CD14-positive monocyte (primary cell): ENCODE results near the gene ATE1. TPM values are rescaled to one million over a fixed set of nuclear protein-coding genes. Genes with fewer than 3 reads are reported as not detected.
A peak's percentile ranks its signal among the peaks of the same experiment; 100 is the strongest.

Experiments
- DNase-seq, 3 donors: peaks; one replicate each; pipeline ENCODE4 v3.0.0-alpha.2; 2011 to 2022
- H2AFZ ChIP-seq: 2 replicates; pipeline ENCODE4 v1.6.0; 2012; ENCODE audit warnings: mild to moderate bottlenecking, low read depth, low read length, inconsistent platforms; ENCODE audit not compliant: insufficient read depth, poor library complexity, severe bottlenecking
- H3K27ac ChIP-seq, 2 donors: 1 replicate in 1 of 2; 2 replicates in 1 of 2; pipeline ENCODE4 v1.5.1; 2012 to 2013; ENCODE audit warnings: low read length in 2 of 2, control low read depth in 1 of 2, inconsistent platforms in 1 of 2, low read depth in 1 of 2, mild to moderate bottlenecking in 1 of 2
- H3K27me3 ChIP-seq, 2 donors: one replicate each; pipeline versions ENCODE4 v1.6.0 to v1.6.1; 2011 to 2013; ENCODE audit warnings: low read length in 2 of 2; ENCODE audit not compliant: control insufficient read depth in 2 of 2, insufficient read depth in 2 of 2
- H3K36me3 ChIP-seq, 2 donors: replicated peaks in 1 of 2; 1 replicate in 1 of 2; 2 replicates in 1 of 2; pipeline versions ENCODE4 v1.5.1 to v1.6.1; 2012 to 2013; ENCODE audit warnings: low read length in 2 of 2, control low read depth in 1 of 2, inconsistent platforms in 1 of 2, mild to moderate bottlenecking in 1 of 2; ENCODE audit not compliant: insufficient read depth in 2 of 2, control insufficient read depth in 1 of 2
- H3K4me1 ChIP-seq, 2 donors: 1 replicate in 1 of 2; 2 replicates in 1 of 2; pipeline versions ENCODE4 v1.5.1 to v1.6.1; 2012 to 2013; ENCODE audit warnings: low read length in 2 of 2, control low read depth in 1 of 2, inconsistent platforms in 1 of 2, mild to moderate bottlenecking in 1 of 2, moderate library complexity in 1 of 2; ENCODE audit not compliant: insufficient read depth in 2 of 2, control insufficient read depth in 1 of 2
- H3K4me2 ChIP-seq: replicated peaks from 2 replicates; pipeline ENCODE3; 2012; ENCODE audit warnings: low read length, moderate library complexity, mild to moderate bottlenecking; ENCODE audit not compliant: poor library complexity, severe bottlenecking; ENCODE audit errors: extremely low read depth
- H3K4me3 ChIP-seq, 3 experiments: fragments of 200-600 bp in 1 of 3; sonication (generic) in 1 of 3; replicated peaks in 1 of 3; 1 replicate in 2 of 3; 2 replicates in 1 of 3; pipeline ENCODE4 v1.5.1; 2011 to 2013; ENCODE audit warnings: low read length in 3 of 3, mild to moderate bottlenecking in 3 of 3, control low read depth in 2 of 3, low read depth in 2 of 3, inconsistent platforms in 1 of 3, moderate library complexity in 1 of 3
- H3K79me2 ChIP-seq: 2 replicates; pipeline ENCODE4 v1.6.0; 2012; ENCODE audit warnings: mild to moderate bottlenecking, control low read depth, inconsistent platforms, low read length, moderate library complexity; ENCODE audit not compliant: insufficient read depth
- H3K9ac ChIP-seq: 2 replicates; pipeline ENCODE4 v1.6.0; 2017; ENCODE audit warnings: low read length, mild to moderate bottlenecking; ENCODE audit not compliant: insufficient read depth, poor library complexity, severe bottlenecking
- H3K9me3 ChIP-seq, 2 donors: replicated peaks in 1 of 2; 1 replicate in 1 of 2; 2 replicates in 1 of 2; pipeline versions ENCODE4 v1.5.1 to v1.6.1; 2012 to 2013; ENCODE audit warnings: low read length in 2 of 2, control low read depth in 1 of 2; ENCODE audit not compliant: control insufficient read depth in 1 of 2, insufficient read depth in 1 of 2
- H4K20me1 ChIP-seq: 2 replicates; pipeline ENCODE4 v1.6.0; 2012; ENCODE audit warnings: mild to moderate bottlenecking, low read length, control low read depth, moderate library complexity; ENCODE audit not compliant: insufficient read depth
- H3K27ac Mint-ChIP-seq, 7 donors: one replicate each; pipeline ENCODE4 v1.8.0; 2020; ENCODE audit warnings: mild to moderate bottlenecking in 7 of 7, mixed read lengths in 7 of 7, moderate library complexity in 6 of 7, inconsistent platforms in 2 of 7
- H3K27me3 Mint-ChIP-seq, 3 donors: one replicate each; pipeline ENCODE4 v1.8.0; 2021 to 2022; ENCODE audit warnings: low read depth in 3 of 3, mild to moderate bottlenecking in 3 of 3, mixed read lengths in 3 of 3, moderate library complexity in 3 of 3, inconsistent platforms in 1 of 3
- H3K36me3 Mint-ChIP-seq, 2 donors: one replicate each; pipeline ENCODE4 v1.8.0; 2020; ENCODE audit warnings: mixed read lengths in 2 of 2, inconsistent platforms in 1 of 2, mild to moderate bottlenecking in 1 of 2
- H3K4me1 Mint-ChIP-seq: one replicate; pipeline ENCODE4 v1.8.0; 2020; ENCODE audit warnings: mild to moderate bottlenecking, mixed read lengths
- H3K4me3 Mint-ChIP-seq, 2 donors: one replicate each; pipeline ENCODE4 v1.8.0; 2020; ENCODE audit warnings: mild to moderate bottlenecking in 2 of 2, mixed read lengths in 2 of 2, moderate library complexity in 1 of 2
- H3K9me3 Mint-ChIP-seq, 7 donors: one replicate each; pipeline ENCODE4 v1.8.0; 2020 to 2022; ENCODE audit warnings: mixed read lengths in 7 of 7, mild to moderate bottlenecking in 6 of 7, moderate library complexity in 6 of 7, inconsistent platforms in 2 of 7
- CTCF ChIP-seq: fragments of 200-600 bp; IDR thresholded peaks from one replicate; pipeline ENCODE4 v1.8.0; 2022; ENCODE audit warnings: antibody characterized with exemption, mild to moderate bottlenecking
- WGBS: methylation state at CpG from one replicate; pipeline ENCODE4 v1.1.5; 2013; ENCODE audit warnings: missing lambda C conversion rate; ENCODE audit not compliant: insufficient coverage; 5-methylcytosine and 5-hydroxymethylcytosine counted together
- intact Hi-C, 2 donors: fragments of 100-400 bp; cut with micrococcal nuclease; formaldehyde crosslinking; loops; one replicate each; pipeline versions ENCODE4 v1.15.0 to v1.15.1; 2023
- polyA plus RNA-seq, 3 donors: library from polyadenylated mRNA; depleted of rRNA in 1 of 3; unstranded in 2 of 3; stranded (reverse) in 1 of 3; fragments of 300-500 nt in 2 of 3; fragments of >200 nt in 1 of 3; fragmentation: Illumina TruSeq in 2 of 3; gene quantifications; 1 replicate in 2 of 3; 2 replicates in 1 of 3; pipeline ENCODE4 v1.2.3, GENCODE V29; 2012 to 2021

The ATE1 gene
- polyA plus RNA-seq, 3 donors: 9.2 to 19.5 (median 15.8) TPM

DNA sequence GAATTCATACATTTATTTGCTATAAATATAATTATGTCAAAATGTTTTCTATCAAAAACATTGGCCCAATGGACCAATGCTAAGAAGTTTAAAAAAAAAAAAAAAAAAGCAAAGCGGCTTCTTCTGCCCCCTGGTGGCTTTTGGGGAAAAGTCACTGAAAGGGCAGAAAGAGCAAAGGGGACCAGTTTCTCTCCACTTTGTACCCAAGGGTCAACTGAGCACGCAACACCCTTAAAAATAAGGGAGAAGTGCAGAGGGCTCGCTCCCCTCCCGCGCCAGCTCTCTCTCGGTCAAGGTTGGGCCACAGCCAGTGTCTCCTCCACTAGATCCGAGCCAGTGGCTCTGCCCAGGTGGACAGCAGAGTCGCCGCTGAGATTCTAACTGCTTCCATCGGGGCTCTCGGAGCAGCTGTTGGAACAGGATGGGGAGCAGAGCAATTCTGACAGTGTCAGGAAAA is 193.2 kb downstream of the ATE1 start:
- intact Hi-C loops: loop anchor here (2.0 to 5.0 kb wide), 2 partner anchors 792 kb away; no protein-coding TSS in a partner anchor
- Histone ChIP-seq H3K27me3 (peaks cover 39 to 42% of the 10 kb centered on the region in 2 donors), H2AFZ (no peak overlapping the region), H3K4me3 (no peak overlapping the region), H3K4me2 (no peak overlapping the region), H3K4me1 (peaks cover 12 to 26% of the 10 kb centered on the region in 2 donors), H4K20me1 (no peaks in the 10 kb centered on the region), H3K9me3 (no peaks in the 10 kb centered on the region), H3K27ac (no peak overlapping the region), H3K36me3 (no peaks in the 10 kb centered on the region), H3K9ac (no peak overlapping the region), H3K79me2 (no peaks in the 10 kb centered on the region)
- Mint-ChIP-seq H3K27me3 (peaks cover 41 to 69% (median 66%) of the 10 kb centered on the region in 3 donors), H3K4me3 (peak overlapping the region in 1 of 2 donors; percentile 79), H3K27ac (peak overlapping the region in 1 of 7 donors; percentile 45), H3K9me3 (peaks cover 0 to 9% (median 6%) of the 10 kb centered on the region in 7 donors), H3K36me3 (no peaks in the 10 kb centered on the region), H3K4me1 (peaks cover 28% of the 10 kb centered on the region)
- 41% methylated on average over 9 of the region's 11 CpGs for WGBS
- peak in 1 of 3 donors; percentile 15 for DNase-seq
- peak; percentile 83 for TF ChIP-seq CTCF

DNA sequence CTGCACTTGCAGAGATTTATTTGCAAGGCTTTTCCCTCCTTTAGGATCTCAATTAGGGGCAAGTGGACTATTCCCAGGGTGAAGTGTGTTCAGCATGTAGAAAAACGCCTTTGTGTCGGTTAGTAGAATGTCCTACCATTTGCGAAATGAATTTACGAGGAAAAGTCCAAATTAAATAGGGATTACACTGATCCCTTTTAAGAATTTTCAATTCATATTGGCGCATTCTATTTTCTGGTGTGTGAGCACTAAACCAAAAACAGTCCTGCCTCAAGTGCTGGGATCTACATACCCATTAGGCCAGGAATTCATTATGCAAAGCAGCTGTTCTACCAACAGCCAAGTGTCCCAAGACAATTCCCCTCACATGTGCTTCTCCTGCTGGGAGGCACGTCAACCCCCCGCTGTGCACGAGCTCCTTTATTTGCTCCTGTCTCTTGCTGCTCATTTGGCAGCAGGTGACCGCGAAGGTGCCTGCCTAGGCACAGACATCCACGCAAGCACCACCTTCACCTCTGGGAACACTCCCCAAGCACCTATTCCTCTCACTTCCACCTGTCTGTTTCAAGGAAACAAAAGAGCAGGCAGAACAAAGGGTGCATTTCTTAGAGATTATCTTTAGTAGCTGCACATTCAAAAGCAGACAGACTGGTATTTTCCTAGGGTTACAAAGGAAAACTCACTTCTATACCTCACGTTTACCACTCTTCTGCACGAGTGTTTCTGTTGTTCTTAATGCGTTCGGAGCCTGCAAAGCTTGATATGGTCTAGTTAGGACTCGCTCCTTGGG is 195.0 kb downstream of the ATE1 start:
- H3K27ac Mint-ChIP-seq: no peak overlapping the region

More for the DNA sequence above, 195.0 kb downstream of the ATE1 start:
- Mint-ChIP-seq H3K4me3 (no peak overlapping the region), H3K9me3 (peaks cover 0 to 8% (median 3%) of the 10 kb centered on the region in 7 donors), H3K4me1 (peaks cover 20% of the 10 kb centered on the region), H3K36me3 (no peaks in the 10 kb centered on the region), H3K27me3 (peaks cover 41 to 65% (median 56%) of the 10 kb centered on the region in 3 donors)
- intact Hi-C loops: loop anchor here in 1 of 2 donors (5.0 kb wide), 1 partner anchor 791 kb away; no protein-coding TSS in a partner anchor
- no peak overlapping the region for H3K9ac ChIP-seq
- H3K4me2 ChIP-seq: no peak overlapping the region
- no peak for TF ChIP-seq CTCF
- no peaks in the 10 kb centered on the region for H4K20me1 ChIP-seq
- H3K4me1 ChIP-seq: peaks cover 6 to 19% of the 10 kb centered on the region in 2 donors
- peaks cover 31 to 34% of the 10 kb centered on the region in 2 donors for H3K27me3 ChIP-seq
- no peak overlapping the region for H2AFZ ChIP-seq
- no peaks in the 10 kb centered on the region for H3K79me2 ChIP-seq
- no peak overlapping the region for H3K4me3 ChIP-seq
- no peaks in the 10 kb centered on the region for H3K36me3 ChIP-seq
- H3K27ac ChIP-seq: no peak overlapping the region
- no peaks in the 10 kb centered on the region for H3K9me3 ChIP-seq
- DNase-seq: no peak
- WGBS: 87% methylated on average over 11 of the region's 16 CpGs
